ENCODE data around the gene NOS1AP. TPM values are rescaled to one million over a fixed set of nuclear protein-coding genes. Genes with fewer than 3 reads are reported as not detected.
A peak's percentile ranks its signal among the peaks of the same experiment; 100 is the strongest.
"Not testable (repeated sequence)": the region's sequence is repeated elsewhere in the genome, so short reads cannot be mapped to it uniquely, and the experiment has no call there.

The NOS1AP gene
- total and polyA plus RNA-seq, 8 donors = 2.2 to 6.2 (median 3.3) TPM

GRCh38 chr1:162046921-162047320, 22.6 kb upstream of the NOS1AP start:
- no peak for DNase-seq
- TF ChIP-seq CTCF (IDR thresholded peaks at IDR 0.05) = no peak
- Histone ChIP-seq H3K36me3 (no peaks in the 10 kb centered on the region), H3K27ac (no peak overlapping the region), H3K27me3 (no peaks in the 10 kb centered on the region), H3K4me1 (no peaks in the 10 kb centered on the region), H3K9me3 (no peaks in the 10 kb centered on the region), H3K4me3 (no peak overlapping the region)
- intact Hi-C loops (cut with DNase I) = no loop called here
- no peak for ATAC-seq

DNA sequence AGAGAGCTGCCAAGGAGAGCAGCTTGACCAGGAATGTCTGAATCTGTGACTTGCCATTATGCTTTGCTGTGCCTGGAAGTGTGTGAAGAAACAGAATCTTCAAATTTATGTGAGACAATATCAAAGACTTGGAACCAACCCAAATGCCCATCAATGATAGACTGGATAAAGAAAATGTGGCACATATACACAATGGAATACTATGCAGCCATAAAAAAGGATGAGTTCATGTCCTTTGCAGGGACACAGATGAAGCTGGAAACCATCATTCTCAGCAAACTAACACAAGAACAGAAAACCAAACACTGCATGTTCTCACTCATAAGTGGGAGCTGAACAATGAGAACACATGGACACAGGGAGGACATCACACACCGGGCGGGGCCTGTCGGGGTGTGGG, 15.5 kb upstream of the NOS1AP start:
- H3K9me3 ChIP-seq; H3K4me3 ChIP-seq; DNase-seq; H3K27ac ChIP-seq; intact Hi-C loops (cut with DNase I); H3K27me3 ChIP-seq; H3K36me3 ChIP-seq; H3K4me1 ChIP-seq; ATAC-seq: not testable (repeated sequence)

DNA sequence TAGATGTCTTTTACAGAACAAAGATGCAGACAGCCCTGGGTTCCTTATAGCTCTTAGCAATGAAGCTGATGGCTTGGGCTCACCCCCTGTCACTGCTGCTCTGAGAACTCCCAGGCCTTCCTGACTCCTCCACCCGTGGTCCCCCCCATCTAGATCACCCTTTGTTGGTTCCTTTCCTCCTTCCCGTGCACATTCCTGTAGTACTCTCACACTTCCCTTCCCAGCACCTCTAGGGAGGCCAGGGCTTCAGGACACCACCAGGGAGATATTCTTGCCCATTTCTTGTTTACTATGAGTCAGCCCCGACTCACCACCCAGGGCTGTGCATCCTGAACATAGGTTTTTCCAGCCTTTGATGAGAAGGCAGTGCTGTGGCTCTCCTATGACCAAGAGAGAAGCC, 14.4 kb upstream of the NOS1AP start:
- no peaks in the 10 kb centered on the region for H3K27me3 ChIP-seq
- no peaks in the 10 kb centered on the region for H3K9me3 ChIP-seq
- no peaks in the 10 kb centered on the region for H3K4me1 ChIP-seq
- H3K4me3 ChIP-seq = no peak overlapping the region
- H3K36me3 ChIP-seq = no peaks in the 10 kb centered on the region
- intact Hi-C loops (cut with DNase I) = loop anchor here in 1 of 2 donors (5.0 kb wide), 1 partner anchor 337 kb away; no protein-coding TSS in a partner anchor
- ATAC-seq (peak; percentile 45), DNase-seq (no peak)
- H3K27ac ChIP-seq = no peak overlapping the region
- no peak for TF ChIP-seq CTCF (IDR thresholded peaks at IDR 0.05)

DNA sequence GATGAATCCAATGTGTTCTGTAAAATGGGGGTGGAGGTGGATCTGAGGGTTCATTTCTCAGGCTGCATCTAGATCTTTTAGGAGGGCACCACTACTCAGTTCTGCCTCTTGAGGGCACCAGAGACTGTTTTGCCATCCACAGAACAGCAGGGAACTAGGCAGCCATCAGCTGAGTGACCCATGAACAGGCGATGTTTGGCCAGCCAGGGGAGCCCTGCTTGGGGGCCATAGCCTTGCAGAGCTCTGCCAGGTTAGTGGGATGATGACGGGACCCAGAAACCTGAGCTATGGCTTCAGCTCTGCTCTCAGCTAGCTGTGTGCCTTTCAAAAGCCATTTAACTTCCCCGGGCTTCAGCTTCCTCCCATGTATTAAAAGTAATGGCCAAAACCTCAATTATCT, 13.4 kb upstream of the NOS1AP start:
- H3K36me3 ChIP-seq = no peaks in the 10 kb centered on the region
- no peaks in the 10 kb centered on the region for H3K4me1 ChIP-seq
- no peaks in the 10 kb centered on the region for H3K9me3 ChIP-seq
- no peak overlapping the region for H3K27ac ChIP-seq
- peak; percentile 99 for ATAC-seq
- peak; percentile 78 to 91 for TF ChIP-seq CTCF (IDR thresholded peaks at IDR 0.05)
- peak; percentile 50 to 72 (median 66) for DNase-seq
- no peak overlapping the region for H3K4me3 ChIP-seq
- H3K27me3 ChIP-seq = no peaks in the 10 kb centered on the region
- intact Hi-C loops (cut with DNase I) = loop anchor here in 1 of 2 donors (2.0 to 5.0 kb wide), 2 partner anchors 221 to 336 kb away; no protein-coding TSS in a partner anchor

DNA sequence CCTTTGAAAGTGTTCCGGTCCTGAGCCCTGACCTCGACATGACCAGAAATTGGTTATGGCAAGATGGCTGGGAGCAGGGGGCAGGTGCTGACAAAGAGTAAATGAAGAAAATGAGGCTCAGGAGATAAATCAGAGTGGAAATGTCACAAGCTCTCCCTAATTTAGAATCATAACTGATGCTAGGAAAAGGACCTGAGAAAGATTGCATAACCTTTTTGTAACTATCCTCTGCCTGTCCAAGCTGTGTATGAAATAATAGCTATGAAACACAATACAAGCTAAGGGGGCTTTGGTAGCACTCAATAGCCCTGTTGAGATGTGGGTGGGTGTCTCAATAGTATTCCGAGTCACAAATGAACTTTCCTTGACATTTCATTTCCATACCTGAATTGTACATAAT, 12.9 kb upstream of the NOS1AP start:
- no peak for ATAC-seq
- TF ChIP-seq CTCF (IDR thresholded peaks at IDR 0.05) = no peak
- Histone ChIP-seq H3K27me3 (no peaks in the 10 kb centered on the region), H3K4me3 (no peak overlapping the region), H3K9me3 (no peaks in the 10 kb centered on the region), H3K4me1 (no peaks in the 10 kb centered on the region), H3K36me3 (no peaks in the 10 kb centered on the region), H3K27ac (no peak overlapping the region)
- DNase-seq = no peak
- intact Hi-C loops (cut with DNase I) = loop anchor here in 1 of 2 donors (2.0 to 5.0 kb wide), 2 partner anchors 220 to 336 kb away; no protein-coding TSS in a partner anchor

- H3K27me3 ChIP-seq = no peaks in the 10 kb centered on the region
- DNase-seq (no peak), ATAC-seq (no peak)
- intact Hi-C loops (cut with DNase I) = loop anchor here in 1 of 2 donors (5.0 kb wide), 1 partner anchor 333 kb away; no protein-coding TSS in a partner anchor
- no peak overlapping the region for H3K4me3 ChIP-seq
- no peak overlapping the region for H3K27ac ChIP-seq
- H3K9me3 ChIP-seq = no peaks in the 10 kb centered on the region
- H3K4me1 ChIP-seq = no peaks in the 10 kb centered on the region
- H3K36me3 ChIP-seq = no peaks in the 10 kb centered on the region
- TF ChIP-seq CTCF (IDR thresholded peaks at IDR 0.05) = no peak
Observed at GRCh38 chr1:162059721-162060120, 9.8 kb upstream of the NOS1AP start.
